Parathyroid adenoma (tissue), 2 donors: ENCODE measurements around the gene MPIG6B.

Source experiments
- H2AFZ ChIP-seq: fragments of 300-600 bp; sonication (generic); one replicate; pipeline ENCODE4 v1.7.0; 2017; ENCODE audit warnings: antibody characterized with exemption, mild to moderate bottlenecking
- H3K27ac ChIP-seq: fragments of 300-600 bp; sonication (generic); one replicate; pipeline ENCODE4 v1.7.0; 2017
- H3K27me3 ChIP-seq: fragments of 300-600 bp; sonication (generic); one replicate; pipeline ENCODE4 v1.7.0; 2017; ENCODE audit warnings: low read length; ENCODE audit not compliant: control insufficient read depth, insufficient read depth
- H3K36me3 ChIP-seq: fragments of 300-600 bp; sonication (generic); one replicate; pipeline ENCODE4 v1.7.0; 2017; ENCODE audit warnings: low read length; ENCODE audit not compliant: control insufficient read depth, insufficient read depth
- H3K4me1 ChIP-seq: fragments of 300-600 bp; sonication (generic); one replicate; pipeline ENCODE4 v1.7.0; 2017; ENCODE audit warnings: control low read depth
- H3K4me2 ChIP-seq: fragments of 300-600 bp; sonication (generic); one replicate; pipeline ENCODE4 v1.7.0; 2017; ENCODE audit warnings: low read length
- H3K4me3 ChIP-seq: fragments of 300-600 bp; sonication (generic); one replicate; pipeline ENCODE4 v1.7.0; 2017; ENCODE audit warnings: low read depth, low read length
- H3K79me2 ChIP-seq: fragments of 300-600 bp; sonication (generic); one replicate; pipeline ENCODE4 v1.7.0; 2017; ENCODE audit warnings: control low read depth
- H3K9ac ChIP-seq: fragments of 300-600 bp; sonication (generic); one replicate; pipeline ENCODE4 v1.7.0; 2017; ENCODE audit warnings: mild to moderate bottlenecking
- H3K9me3 ChIP-seq: fragments of 300-600 bp; sonication (generic); one replicate; pipeline ENCODE4 v1.7.0; 2017; ENCODE audit warnings: low read length; ENCODE audit not compliant: control insufficient read depth
- TF ChIP-seq, protein P1 (sequence below): fragments of 300-600 bp; sonication (generic); IDR thresholded peaks from one replicate; pipeline ENCODE4 v1.7.0; 2017; ENCODE audit warnings: antibody characterized with exemption, mild to moderate bottlenecking
- donor health status: primary hyperparathyroidism.

MPIG6B gene

GRCh38 chr6:31702819-31703716 is 20.1 kb upstream of the MPIG6B start, which contains the start of gene ABHD16A:
ABHD16A (minus strand) TSS chr6:31703324; CDS start chr6:31703281, 43 bp downstream.
- TF ChIP-seq, protein P1, sequence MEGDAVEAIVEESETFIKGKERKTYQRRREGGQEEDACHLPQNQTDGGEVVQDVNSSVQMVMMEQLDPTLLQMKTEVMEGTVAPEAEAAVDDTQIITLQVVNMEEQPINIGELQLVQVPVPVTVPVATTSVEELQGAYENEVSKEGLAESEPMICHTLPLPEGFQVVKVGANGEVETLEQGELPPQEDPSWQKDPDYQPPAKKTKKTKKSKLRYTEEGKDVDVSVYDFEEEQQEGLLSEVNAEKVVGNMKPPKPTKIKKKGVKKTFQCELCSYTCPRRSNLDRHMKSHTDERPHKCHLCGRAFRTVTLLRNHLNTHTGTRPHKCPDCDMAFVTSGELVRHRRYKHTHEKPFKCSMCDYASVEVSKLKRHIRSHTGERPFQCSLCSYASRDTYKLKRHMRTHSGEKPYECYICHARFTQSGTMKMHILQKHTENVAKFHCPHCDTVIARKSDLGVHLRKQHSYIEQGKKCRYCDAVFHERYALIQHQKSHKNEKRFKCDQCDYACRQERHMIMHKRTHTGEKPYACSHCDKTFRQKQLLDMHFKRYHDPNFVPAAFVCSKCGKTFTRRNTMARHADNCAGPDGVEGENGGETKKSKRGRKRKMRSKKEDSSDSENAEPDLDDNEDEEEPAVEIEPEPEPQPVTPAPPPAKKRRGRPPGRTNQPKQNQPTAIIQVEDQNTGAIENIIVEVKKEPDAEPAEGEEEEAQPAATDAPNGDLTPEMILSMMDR, result peak; percentile 27
- Histone ChIP-seq H3K79me2 (peaks cover 11% of the 10 kb centered on the region), H3K4me1 (peaks cover 12% of the 10 kb centered on the region), H3K27me3 (no peaks in the 10 kb centered on the region), H3K9ac (peak within 1 kb of the TSS; percentile 94), H3K27ac (peak within 1 kb of the TSS; percentile 96), H2AFZ (peak within 1 kb of the TSS; percentile 96), H3K4me3 (peak within 1 kb of the TSS; percentile 88), H3K9me3 (no peaks in the 10 kb centered on the region), H3K36me3 (no peaks in the 10 kb centered on the region), H3K4me2 (peak within 1 kb of the TSS; percentile 82)

GRCh38 chr6:31705931-31706330 is 17.2 kb upstream of the MPIG6B start:
- Histone ChIP-seq H3K36me3 (no peaks in the 10 kb centered on the region), H3K27me3 (no peaks in the 10 kb centered on the region)

DNA sequence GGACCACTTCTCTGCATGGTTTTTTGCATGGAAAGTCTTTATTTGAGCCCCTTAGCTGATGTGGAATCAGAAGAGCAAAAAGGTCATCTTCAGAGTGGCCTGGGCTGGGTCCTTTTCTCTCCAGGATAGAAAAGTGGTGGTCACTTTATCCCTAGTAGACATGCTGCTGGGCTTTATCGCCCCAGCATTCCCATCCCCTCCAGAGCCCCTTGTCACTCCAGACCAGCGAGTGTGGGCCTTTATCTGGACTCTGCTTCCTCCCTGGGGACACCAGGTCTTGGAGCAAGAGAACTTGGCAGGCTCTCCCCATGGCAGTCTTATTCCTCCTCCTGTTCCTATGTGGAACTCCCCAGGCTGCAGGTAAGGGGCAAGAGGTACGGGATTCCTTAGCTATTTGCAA is 16.6 kb upstream of the MPIG6B start, which contains the start of gene LY6G6F:
Gene LY6G6F (plus strand): TSS at position 268 of the 400 bp plus-strand sequence. CDS start 41 bp downstream, at position 309.
- no peaks in the 10 kb centered on the region for H3K9me3 ChIP-seq
- H3K79me2 ChIP-seq, result peaks cover 6% of the 10 kb centered on the region
- no peaks in the 10 kb centered on the region for H3K27me3 ChIP-seq
- H3K4me2 ChIP-seq, result no peak within 1 kb of the TSS
- peaks cover 7% of the 10 kb centered on the region for H3K4me1 ChIP-seq
- H2AFZ ChIP-seq, result no peak within 1 kb of the TSS
- TF ChIP-seq, protein P1, result no peak
- H3K4me3 ChIP-seq, result no peak within 1 kb of the TSS
- H3K27ac ChIP-seq, result no peak within 1 kb of the TSS
- no peak within 1 kb of the TSS for H3K9ac ChIP-seq
- no peaks in the 10 kb centered on the region for H3K36me3 ChIP-seq

More at GRCh38 chr6:31705931-31706330, 17.2 kb upstream of the MPIG6B start:
- no peak overlapping the region for H3K9ac ChIP-seq
- no peak overlapping the region for H3K4me2 ChIP-seq
- H3K4me3 ChIP-seq, result no peak overlapping the region
- peaks cover 9% of the 10 kb centered on the region for H3K79me2 ChIP-seq
- no peak overlapping the region for H3K27ac ChIP-seq
- H3K9me3 ChIP-seq, result no peaks in the 10 kb centered on the region
- H3K4me1 ChIP-seq, result peaks cover 12% of the 10 kb centered on the region
- no peak overlapping the region for H2AFZ ChIP-seq
- TF ChIP-seq, protein P1, result no peak

- peaks cover under 1% of the 10 kb centered on the region for H3K79me2 ChIP-seq
- no peaks in the 10 kb centered on the region for H3K36me3 ChIP-seq
- H3K4me1 ChIP-seq, result peaks cover 2% of the 10 kb centered on the region
- no peak overlapping the region for H2AFZ ChIP-seq
- no peak overlapping the region for H3K4me3 ChIP-seq
- no peak overlapping the region for H3K9ac ChIP-seq
- no peak overlapping the region for H3K27ac ChIP-seq
- no peaks in the 10 kb centered on the region for H3K27me3 ChIP-seq
- TF ChIP-seq, protein P1, result no peak
- H3K9me3 ChIP-seq, result no peaks in the 10 kb centered on the region
- no peak overlapping the region for H3K4me2 ChIP-seq
Observed at GRCh38 chr6:31707701-31708100, 15.5 kb upstream of the MPIG6B start.
